SH-SY5Y (cell line): ENCODE measurements around the gene ZC3H18.

Experiments used
- GATA2 ChIP-seq: IDR thresholded peaks from 2 replicates; pipeline ENCODE4 v1.6.1; 2011; ENCODE audit warnings: mild to moderate bottlenecking, low read depth, low read length
- GATA3 ChIP-seq: IDR thresholded peaks from 2 replicates; pipeline ENCODE4 v1.6.1; 2011; ENCODE audit warnings: low read depth, mild to moderate bottlenecking, low read length, moderate library complexity

ZC3H18 gene

GRCh38 chr16:88536971-88537751 is 33.0 kb upstream of the ZC3H18 start:
- TF ChIP-seq GATA3 (no peak), GATA2 (no peak)

- TF ChIP-seq GATA2 = no peak
- TF ChIP-seq GATA3 = no peak
These were observed 32.3 kb upstream of the ZC3H18 start for GRCh38 chr16:88537859-88538258.

- TF ChIP-seq GATA3 (no peak), GATA2 (no peak)
These were observed 31.7 kb upstream of the ZC3H18 start for GRCh38 chr16:88538366-88539060.

GRCh38 chr16:88539261-88539651 is 30.9 kb upstream of the ZC3H18 start:
- TF ChIP-seq GATA2 (no peak), GATA3 (no peak)

GRCh38 chr16:88539652-88540345 is 30.4 kb upstream of the ZC3H18 start:
- no peak for TF ChIP-seq GATA2
- TF ChIP-seq GATA3 = no peak

- no peak for TF ChIP-seq GATA3
- no peak for TF ChIP-seq GATA2
These were observed 29.7 kb upstream of the ZC3H18 start for GRCh38 chr16:88540346-88540977.

GRCh38 chr16:88541831-88542616 is 28.2 kb upstream of the ZC3H18 start:
- TF ChIP-seq GATA2 (no peak), GATA3 (no peak)

GRCh38 chr16:88543230-88543813 is 26.9 kb upstream of the ZC3H18 start:
- TF ChIP-seq GATA2 (no peak), GATA3 (no peak)

GRCh38 chr16:88545781-88546180 is 24.4 kb upstream of the ZC3H18 start:
- no peak for TF ChIP-seq GATA3

- TF ChIP-seq GATA3 (no peak), GATA2 (no peak)
These were observed 21.9 kb upstream of the ZC3H18 start for GRCh38 chr16:88548131-88548874.

GRCh38 chr16:88548985-88549384 is 21.2 kb upstream of the ZC3H18 start:
- TF ChIP-seq GATA2 = no peak
- no peak for TF ChIP-seq GATA3

GRCh38 chr16:88549671-88550245 is 20.4 kb upstream of the ZC3H18 start:
- TF ChIP-seq GATA3 (no peak), GATA2 (no peak)
